Spleen (tissue), 7 donors: ENCODE data around the gene STXBP5.

ENCODE experiments used
- CTCF ChIP-seq, 11 experiments: fragments of 200-600 bp in 7 of 11; fragments of 450-650 bp in 4 of 11; sonication (generic) in 4 of 11; IDR thresholded peaks in 8 of 11; conservative IDR thresholded peaks in 3 of 11; 1 replicate in 7 of 11; 2 replicates in 4 of 11; pipeline versions ENCODE4 v1.4.0 to v1.8.0; 2016 to 2021; ENCODE audit warnings: antibody characterized with exemption in 11 of 11, inconsistent platforms in 4 of 11, mild to moderate bottlenecking in 1 of 11
- POLR2AphosphoS5 ChIP-seq, 3 donors: sonication (generic); formaldehyde crosslinking; IDR thresholded peaks; one replicate each; pipeline ENCODE4 v1.5.1; 2017; ENCODE audit warnings: antibody characterized with exemption in 3 of 3
- donor health status: DM: no; HTN: no; CAD: no; lungs with moderate emphysema.
- donor health status: DM: no; HTN: no; CAD: no.
- donor health status: DM: no; HTN: no; CAD: no.

GRCh38 chr6:147429794-147430193 is 225.6 kb downstream of the STXBP5 start:
- TF ChIP-seq POLR2AphosphoS5 (IDR thresholded peaks at IDR 0.05), result no peak
- TF ChIP-seq CTCF (IDR thresholded peaks at IDR 0.05 in 8 of 11, conservative IDR thresholded peaks at IDR 0.05 in 3 of 11), result no peak
